ENCODE measurements around the gene BLOC1S6. TPM values are rescaled to one million over a fixed set of nuclear protein-coding genes. Genes with fewer than 3 reads are reported as not detected.

BLOC1S6 gene
- 30.9 TPM for total RNA-seq

- DNase-seq (ENCODE audit: low spot score): peak; percentile 93
Measured at GRCh38 chr15:45587095-45587862, at the start of gene BLOC1S6. Gene BLOC1S6 (plus strand): TSS chr15:45587379. CDS start chr15:45587444, 65 bp downstream.

- no peak for DNase-seq (ENCODE audit: low spot score)
Measured at GRCh38 chr15:45539680-45540079, 47.5 kb upstream of the BLOC1S6 start.

- no peak for DNase-seq (ENCODE audit: low spot score)
Measured at GRCh38 chr15:45540531-45540930, 46.6 kb upstream of the BLOC1S6 start.

GRCh38 chr15:45543051-45543450, 44.1 kb upstream of the BLOC1S6 start:
- no peak for DNase-seq (ENCODE audit: low spot score)

- no peak for DNase-seq (ENCODE audit: low spot score)
Measured at GRCh38 chr15:45544266-45545023, 42.7 kb upstream of the BLOC1S6 start.

- no peak for DNase-seq (ENCODE audit: low spot score)
Measured at GRCh38 chr15:45546789-45547188, 40.4 kb upstream of the BLOC1S6 start.

GRCh38 chr15:45548753-45549520, 38.2 kb upstream of the BLOC1S6 start:
- DNase-seq (ENCODE audit: low spot score): no peak

GRCh38 chr15:45549541-45550220, 37.5 kb upstream of the BLOC1S6 start:
- no peak for DNase-seq (ENCODE audit: low spot score)

- no peak for DNase-seq (ENCODE audit: low spot score)
Measured at GRCh38 chr15:45550436-45550835, 36.7 kb upstream of the BLOC1S6 start.

- DNase-seq (ENCODE audit: low spot score): no peak
Measured at GRCh38 chr15:45551676-45552075, 35.5 kb upstream of the BLOC1S6 start.

- DNase-seq (ENCODE audit: low spot score): no peak
Measured at GRCh38 chr15:45555934-45556608, 31.1 kb upstream of the BLOC1S6 start.

GRCh38 chr15:45572617-45573016, 14.6 kb upstream of the BLOC1S6 start:
- DNase-seq (ENCODE audit: low spot score): no peak

GRCh38 chr15:45573961-45574629, 13.1 kb upstream of the BLOC1S6 start:
- DNase-seq (ENCODE audit: low spot score): no peak

- no peak for DNase-seq (ENCODE audit: low spot score)
Measured at GRCh38 chr15:45581919-45582318, 5.3 kb upstream of the BLOC1S6 start.

- no peak for DNase-seq (ENCODE audit: low spot score)
Measured at GRCh38 chr15:45583731-45584639, 3.2 kb upstream of the BLOC1S6 start.

- no peak for DNase-seq (ENCODE audit: low spot score)
Measured at GRCh38 chr15:45585069-45585791, 1.9 kb upstream of the BLOC1S6 start.

- DNase-seq (ENCODE audit: low spot score): no peak
Measured at GRCh38 chr15:45586125-45586524, 1.1 kb upstream of the BLOC1S6 start.

GRCh38 chr15:45586601-45587094, 531 bp upstream of the BLOC1S6 start:
- no peak for DNase-seq (ENCODE audit: low spot score)

- DNase-seq (ENCODE audit: low spot score): no peak
Measured at GRCh38 chr15:45587863-45588170, 638 bp downstream of the BLOC1S6 start.

Measured in mucosa of gallbladder (tissue), 1 donor.